Inflammatory macrophage treated with lipopolysaccharide for 1 hour (primary cell): ENCODE results near the gene OR4P4.

Experiments used
- DNase-seq, 2 donors: peaks; one replicate each; pipeline ENCODE4 v3.0.0-alpha.2; 2020 to 2022

OR4P4 gene

GRCh38 chr11:55634813-55635212 is at the start of gene OR4P4:
Gene OR4P4, plus strand, starts transcription at chr11:55635113.
- no peak for DNase-seq

GRCh38 chr11:55607545-55607944 is 27.4 kb upstream of the OR4P4 start, which contains the start of gene OR4C11:
Gene OR4C11, minus strand, starts transcription at chr11:55607645. Its CDS starts 3,272 bp downstream, at chr11:55604373.
- no peak for DNase-seq

- no peak for DNase-seq
These were observed 10.4 kb upstream of the OR4P4 start for GRCh38 chr11:55624531-55624930.

- no peak for DNase-seq
These were observed 13.1 kb downstream of the OR4P4 start, which contains the start of gene OR4S2 for GRCh38 chr11:55648027-55648426. Gene OR4S2, plus strand, starts transcription at chr11:55648327. Its CDS starts 2,577 bp downstream, at chr11:55650904.

GRCh38 chr11:55652560-55652959 is 17.6 kb downstream of the OR4P4 start:
- DNase-seq: no peak

GRCh38 chr11:55655096-55655495 is 20.2 kb downstream of the OR4P4 start:
- DNase-seq: no peak

- DNase-seq: no peak
These were observed 23.2 kb downstream of the OR4P4 start for GRCh38 chr11:55658031-55658573.

- DNase-seq: no peak
These were observed 23.7 kb downstream of the OR4P4 start for GRCh38 chr11:55658608-55659007.

GRCh38 chr11:55661901-55662300 is 27.0 kb downstream of the OR4P4 start, which contains the start of gene OR4C6:
Gene OR4C6, plus strand, starts transcription at chr11:55662201. Its CDS starts 2,966 bp downstream, at chr11:55665167.
- DNase-seq: no peak

- DNase-seq: no peak
These were observed 34.5 kb downstream of the OR4P4 start for GRCh38 chr11:55669376-55669775.

GRCh38 chr11:55673860-55674259 is 38.9 kb downstream of the OR4P4 start:
- no peak for DNase-seq
